Naive thymus-derived CD4-positive, alpha-beta T cell (primary cell): Measurements from ENCODE around the gene SYNE2. TPM values are rescaled to one million over a fixed set of nuclear protein-coding genes. Genes with fewer than 3 reads are reported as not detected.
A peak's percentile ranks its signal among the peaks of the same experiment; 100 is the strongest.
"Not testable (repeated sequence)": the region's sequence is repeated elsewhere in the genome, so short reads cannot be mapped to it uniquely, and the experiment has no call there.

Experiments
- ATAC-seq: fragments of 150-1000 bp; cut with Tn5 transposase; 2 replicates; pipeline ENCODE4 v1.10.0; 2021; ENCODE audit warnings: mild to moderate bottlenecking, moderate library complexity
- CTCF ChIA-PET: fragments of 350-600 bp; sonication (Branson Sonifier 250); formaldehyde crosslinking; loops from one replicate; lab custom pipeline; 2021; ENCODE audit warnings: antibody characterized with exemption; lab: Charles Lee
- POLR2A ChIA-PET: fragments of 350-600 bp; sonication (Branson Sonifier 250); formaldehyde crosslinking; loops from one replicate; lab custom pipeline; 2021; ENCODE audit warnings: antibody characterized with exemption, inconsistent platforms; lab: Charles Lee
- DNase-seq, 9 donors: peaks; one replicate each; pipeline versions ENCODE4 v3.0.0 to v3.0.0-alpha.2; 2020 to 2022; ENCODE audit warnings: mixed read lengths in 1 of 9
- H3K27ac ChIP-seq: one replicate; pipeline ENCODE4 v1.7.0; 2013; ENCODE audit warnings: mild to moderate bottlenecking, low read depth, low read length, moderate library complexity
- H3K27me3 ChIP-seq, 2 donors: one replicate each; pipeline ENCODE4 v1.7.0; 2013; ENCODE audit warnings: low read length in 2 of 2, mild to moderate bottlenecking in 2 of 2, moderate library complexity in 2 of 2; ENCODE audit not compliant: control insufficient read depth in 2 of 2, insufficient read depth in 2 of 2
- H3K36me3 ChIP-seq, 3 experiments: 1 replicate in 2 of 3; 2 replicates in 1 of 3; pipeline ENCODE4 v1.7.0; 2013; ENCODE audit warnings: low read length in 3 of 3, mild to moderate bottlenecking in 3 of 3, moderate library complexity in 1 of 3; ENCODE audit not compliant: insufficient read depth in 3 of 3, control insufficient read depth in 2 of 3
- H3K4me1 ChIP-seq, 2 donors: one replicate each; pipeline ENCODE4 v1.7.0; 2013; ENCODE audit warnings: low read length in 2 of 2, mild to moderate bottlenecking in 2 of 2, moderate library complexity in 1 of 2; ENCODE audit not compliant: control insufficient read depth in 2 of 2, insufficient read depth in 2 of 2
- H3K4me3 ChIP-seq: 2 replicates; pipeline ENCODE4 v1.7.0; 2013; ENCODE audit warnings: mild to moderate bottlenecking, low read length
- H3K9me3 ChIP-seq, 3 experiments: 1 replicate in 2 of 3; 2 replicates in 1 of 3; pipeline ENCODE4 v1.7.0; 2013; ENCODE audit warnings: low read length in 3 of 3; ENCODE audit not compliant: control insufficient read depth in 2 of 3
- H3K27ac Mint-ChIP-seq, 9 donors: one replicate each; pipeline ENCODE4 v1.8.0; 2020 to 2022; ENCODE audit warnings: mixed read lengths in 9 of 9, mild to moderate bottlenecking in 8 of 9, moderate library complexity in 5 of 9, inconsistent platforms in 2 of 9
- H3K27me3 Mint-ChIP-seq, 5 donors: one replicate each; pipeline ENCODE4 v1.8.0; 2021 to 2022; ENCODE audit warnings: mixed read lengths in 5 of 5, mild to moderate bottlenecking in 1 of 5
- H3K36me3 Mint-ChIP-seq, 5 donors: one replicate each; pipeline ENCODE4 v1.8.0; 2020 to 2022; ENCODE audit warnings: mixed read lengths in 5 of 5, mild to moderate bottlenecking in 3 of 5, inconsistent platforms in 1 of 5
- H3K4me1 Mint-ChIP-seq, 7 donors: one replicate each; pipeline ENCODE4 v1.8.0; 2020 to 2022; ENCODE audit warnings: mixed read lengths in 7 of 7, mild to moderate bottlenecking in 3 of 7, inconsistent platforms in 1 of 7
- H3K4me3 Mint-ChIP-seq, 10 donors: one replicate each; pipeline ENCODE4 v1.8.0; 2020 to 2022; ENCODE audit warnings: mild to moderate bottlenecking in 10 of 10, mixed read lengths in 10 of 10, moderate library complexity in 6 of 10, inconsistent platforms in 2 of 10
- H3K9me3 Mint-ChIP-seq, 11 donors: one replicate each; pipeline ENCODE4 v1.8.0; 2020 to 2022; ENCODE audit warnings: mixed read lengths in 11 of 11, mild to moderate bottlenecking in 4 of 11, inconsistent platforms in 1 of 11, moderate library complexity in 1 of 11
- intact Hi-C, 2 donors: fragments of 100-400 bp; cut with micrococcal nuclease; formaldehyde crosslinking; loops; one replicate each; pipeline ENCODE4 v1.15.1; 2023
- polyA plus RNA-seq, 2 donors: library from polyadenylated mRNA; unstranded; fragments of 300-500 nt; fragmentation: Illumina TruSeq; gene quantifications; one replicate each; pipeline ENCODE4 v1.2.3, GENCODE V29; 2021
- total RNA-seq, 6 experiments: library from RNA in 5 of 6; stranded (reverse) in 5 of 6; gene quantifications; 1 replicate in 5 of 6; 2 replicates in 1 of 6; pipeline ENCODE4 v1.2.3 and lab custom pipeline; 2021 to 2026

The SYNE2 gene
- total and polyA plus RNA-seq, 7 experiments from 2014 or later: 22.4 to 170 (median 139) TPM

- peaks cover 0 to 29% (median 4%) of the 10 kb centered on the region in 5 donors for H3K36me3 Mint-ChIP-seq
- Histone ChIP-seq H3K4me3 (no peak overlapping the region), H3K27me3 (no peaks in the 10 kb centered on the region), H3K4me1 (peaks cover 36 to 60% of the 10 kb centered on the region in 2 donors), H3K9me3 (no peaks in the 10 kb centered on the region), H3K27ac (peak overlapping the region; percentile 36), H3K36me3 (no peaks in the 10 kb centered on the region)
- H3K4me1 Mint-ChIP-seq: peaks cover 37 to 78% (median 64%) of the 10 kb centered on the region in 7 donors
- peaks cover 0 to 1% (median 0%) of the 10 kb centered on the region in 11 donors for H3K9me3 Mint-ChIP-seq
- DNase-seq (peak in 6 of 9 donors; percentile 15 to 44 (median 28)), ATAC-seq (no peak)
- POLR2A ChIA-PET: interaction anchor here (0.6 to 2.8 kb wide), 13 partner anchors 10 to 1234 kb away, joined by 3 to 19 read pairs (median 4); partner anchors contain the start of genes MAX, SYNE2 and WDR89
- CTCF ChIA-PET: interaction anchor here (0.6 to 1.1 kb wide), 2 partner anchors 15 to 23 kb away, joined by 3 read pairs; partner anchors contain the start of gene SYNE2
- H3K27ac Mint-ChIP-seq: peak overlapping the region; percentile 84 to 98 (median 92)
- intact Hi-C loops: loop anchor here (2.0 to 10.0 kb wide), 4 partner anchors 13 to 1057 kb away; partner anchors contain the start of genes SYNE2 (in 1 of the 2) and WDR89 (in 1 of the 2)
- no peaks in the 10 kb centered on the region for H3K27me3 Mint-ChIP-seq
- peak overlapping the region; percentile 46 to 84 (median 75) for H3K4me3 Mint-ChIP-seq
These were observed 15.4 kb downstream of the SYNE2 start for GRCh38 chr14:63867933-63868921.

- Histone ChIP-seq H3K4me1 (peaks cover 35 to 52% of the 10 kb centered on the region in 2 donors), H3K4me3 (peak overlapping the region; percentile 44), H3K27ac (peak overlapping the region; percentile 68)
- H3K27me3 ChIP-seq, H3K9me3 Mint-ChIP-seq, H3K27me3 Mint-ChIP-seq, H3K9me3 ChIP-seq, H3K36me3 ChIP-seq: not testable (repeated sequence)
- H3K4me1 Mint-ChIP-seq: peaks cover 41 to 79% (median 60%) of the 10 kb centered on the region in 7 donors
- intact Hi-C loops: loop anchor here (2.0 to 10.0 kb wide), 4 partner anchors 15 to 1055 kb away; partner anchors contain the start of genes SYNE2 (in 1 of the 2) and WDR89 (in 1 of the 2)
- POLR2A ChIA-PET: interaction anchor here (1.0 to 2.8 kb wide), 4 partner anchors 14 to 229 kb away, joined by 3 to 19 read pairs (median 5); partner anchors contain the start of genes SYNE2 and WDR89
- DNase-seq (peak in 2 of 9 donors; percentile 14 to 16), ATAC-seq (peak; percentile 70)
- peaks cover 4 to 36% (median 4%) of the 10 kb centered on the region in 5 donors for H3K36me3 Mint-ChIP-seq
- CTCF ChIA-PET: interaction anchor here (0.6 kb wide), 1 partner anchor 1468 kb away, joined by 3 read pairs; no protein-coding TSS in a partner anchor
- peak overlapping the region; percentile 51 to 85 (median 78) for H3K4me3 Mint-ChIP-seq
- H3K27ac Mint-ChIP-seq: peak overlapping the region; percentile 86 to 99 (median 93)
These were observed 17.3 kb downstream of the SYNE2 start for GRCh38 chr14:63869940-63870752.

- H3K36me3 ChIP-seq, H3K9me3 ChIP-seq, ATAC-seq, H3K27me3 ChIP-seq, intact Hi-C loops, H3K27ac ChIP-seq, H3K9me3 Mint-ChIP-seq, H3K27me3 Mint-ChIP-seq, H3K4me3 ChIP-seq: not testable (repeated sequence)
- peaks cover 42 to 79% (median 57%) of the 10 kb centered on the region in 7 donors for H3K4me1 Mint-ChIP-seq
- ChIA-PET CTCF (interaction anchor here (0.5 kb wide), 1 partner anchor 10 kb away, joined by 3 read pairs; no protein-coding TSS in a partner anchor), POLR2A (interaction anchor here (0.9 to 1.3 kb wide), 3 partner anchors 13 to 31 kb away, joined by 3 read pairs; no protein-coding TSS in a partner anchor)
- peak overlapping the region in 1 of 9 donors; percentile 23 for H3K27ac Mint-ChIP-seq
- peaks cover 4 to 35% (median 9%) of the 10 kb centered on the region in 5 donors for H3K36me3 Mint-ChIP-seq
- peak in 3 of 9 donors; percentile 12 to 27 (median 13) for DNase-seq
- H3K4me3 Mint-ChIP-seq: peak overlapping the region in 3 of 10 donors; percentile 29 to 36 (median 35)
- H3K4me1 ChIP-seq: peaks cover 34 to 55% of the 10 kb centered on the region in 2 donors
These were observed 17.9 kb downstream of the SYNE2 start for GRCh38 chr14:63870753-63871037.

GRCh38 chr14:63874223-63874622 is 21.4 kb downstream of the SYNE2 start:
- H3K27ac Mint-ChIP-seq: peak overlapping the region in 5 of 9 donors; percentile 27 to 57 (median 34)
- ATAC-seq (no peak), DNase-seq (no peak)
- ChIA-PET POLR2A (interaction anchor here (0.8 to 2.2 kb wide), 3 partner anchors 10 to 66 kb away, joined by 3 to 10 read pairs (median 3); no protein-coding TSS in a partner anchor), CTCF (no interaction called here)
- H3K4me3 Mint-ChIP-seq: peak overlapping the region in 1 of 10 donors; percentile 27
- no peak overlapping the region for H3K27ac ChIP-seq
- no peaks in the 10 kb centered on the region for H3K9me3 ChIP-seq
- intact Hi-C loops: no loop called here
- H3K36me3 ChIP-seq: no peaks in the 10 kb centered on the region
- no peak overlapping the region for H3K4me3 ChIP-seq
- peaks cover 0 to 1% (median 0%) of the 10 kb centered on the region in 11 donors for H3K9me3 Mint-ChIP-seq
- H3K4me1 ChIP-seq: peaks cover 11 to 21% of the 10 kb centered on the region in 2 donors
- no peaks in the 10 kb centered on the region for H3K27me3 Mint-ChIP-seq
- H3K36me3 Mint-ChIP-seq: peaks cover 4 to 29% (median 25%) of the 10 kb centered on the region in 5 donors
- H3K4me1 Mint-ChIP-seq: peaks cover 24 to 66% (median 42%) of the 10 kb centered on the region in 7 donors
- H3K27me3 ChIP-seq: no peaks in the 10 kb centered on the region

- Histone ChIP-seq H3K4me3 (no peak overlapping the region), H3K27me3 (no peaks in the 10 kb centered on the region), H3K4me1 (peaks cover 5 to 13% of the 10 kb centered on the region in 2 donors), H3K27ac (no peak overlapping the region), H3K9me3 (no peaks in the 10 kb centered on the region), H3K36me3 (no peaks in the 10 kb centered on the region)
- no peaks in the 10 kb centered on the region for H3K27me3 Mint-ChIP-seq
- no peaks in the 10 kb centered on the region for H3K9me3 Mint-ChIP-seq
- ChIA-PET POLR2A (interaction anchor here (0.7 to 1.4 kb wide), 3 partner anchors 9 to 13 kb away, joined by 3 to 5 read pairs (median 3); no protein-coding TSS in a partner anchor), CTCF (no interaction called here)
- DNase-seq: no peak
- no peak overlapping the region for H3K4me3 Mint-ChIP-seq
- peaks cover 16 to 59% (median 32%) of the 10 kb centered on the region in 7 donors for H3K4me1 Mint-ChIP-seq
- H3K27ac Mint-ChIP-seq: peak overlapping the region in 2 of 9 donors; percentile 32 to 55
- peaks cover 4 to 32% (median 25%) of the 10 kb centered on the region in 5 donors for H3K36me3 Mint-ChIP-seq
- intact Hi-C loops: no loop called here
- ATAC-seq: no peak
These were observed 22.5 kb downstream of the SYNE2 start for GRCh38 chr14:63875311-63875710.
